WERI-Rb-1 (cell line): ENCODE results near the gene ETFA.

Source experiments
- DNase-seq: peaks from one replicate; pipeline ENCODE4 v3.0.0-alpha.2; 2020
- H3K27ac ChIP-seq: fragments of 250-450 bp; sonication (Bioruptor Pico); 2 replicates; pipeline ENCODE4 v1.5.1; 2020; ENCODE audit warnings: mild to moderate bottlenecking, moderate library complexity
- H3K27me3 ChIP-seq: fragments of 250-450 bp; sonication (Bioruptor Pico); 2 replicates; pipeline ENCODE4 v1.5.1; 2021; ENCODE audit warnings: mild to moderate bottlenecking, low read depth, moderate library complexity; ENCODE audit not compliant: insufficient read depth, severe bottlenecking
- H3K36me3 ChIP-seq: fragments of 250-450 bp; sonication (Bioruptor Pico); 2 replicates; pipeline ENCODE4 v1.5.1; 2020; ENCODE audit warnings: mild to moderate bottlenecking, moderate library complexity
- H3K4me3 ChIP-seq: 2 replicates; pipeline ENCODE4 v1.5.1; 2011; ENCODE audit warnings: low read depth, mild to moderate bottlenecking, control low read depth, low read length
- H3K9me3 ChIP-seq: fragments of 250-450 bp; sonication (Bioruptor Pico); 2 replicates; pipeline ENCODE4 v1.5.1; 2021; ENCODE audit warnings: mild to moderate bottlenecking, moderate library complexity; ENCODE audit not compliant: severe bottlenecking
- TF ChIP-seq, protein P1 (sequence below): IDR thresholded peaks from 2 replicates; pipeline ENCODE4 v1.5.1; 2011; ENCODE audit warnings: low read depth, mild to moderate bottlenecking, control low read depth, inconsistent platforms, low read length

ETFA gene

DNA sequence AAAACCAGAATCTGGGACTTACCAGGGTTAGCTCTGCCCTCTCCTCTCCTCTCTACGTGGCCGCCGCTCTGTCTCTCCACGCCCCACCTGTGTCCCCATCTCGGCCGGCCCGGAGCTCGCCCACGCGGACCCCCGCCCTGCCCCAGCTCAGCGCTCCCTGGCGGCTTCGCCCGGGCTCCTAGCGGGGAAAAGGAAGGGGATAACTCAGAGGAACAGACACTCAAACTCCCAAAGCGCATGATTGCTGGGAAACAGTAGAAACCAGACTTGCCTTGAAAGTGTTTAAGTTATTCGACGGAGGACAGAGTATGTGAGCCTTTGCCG lies 30.8 kb upstream of the ETFA start:
- TF ChIP-seq, protein P1, sequence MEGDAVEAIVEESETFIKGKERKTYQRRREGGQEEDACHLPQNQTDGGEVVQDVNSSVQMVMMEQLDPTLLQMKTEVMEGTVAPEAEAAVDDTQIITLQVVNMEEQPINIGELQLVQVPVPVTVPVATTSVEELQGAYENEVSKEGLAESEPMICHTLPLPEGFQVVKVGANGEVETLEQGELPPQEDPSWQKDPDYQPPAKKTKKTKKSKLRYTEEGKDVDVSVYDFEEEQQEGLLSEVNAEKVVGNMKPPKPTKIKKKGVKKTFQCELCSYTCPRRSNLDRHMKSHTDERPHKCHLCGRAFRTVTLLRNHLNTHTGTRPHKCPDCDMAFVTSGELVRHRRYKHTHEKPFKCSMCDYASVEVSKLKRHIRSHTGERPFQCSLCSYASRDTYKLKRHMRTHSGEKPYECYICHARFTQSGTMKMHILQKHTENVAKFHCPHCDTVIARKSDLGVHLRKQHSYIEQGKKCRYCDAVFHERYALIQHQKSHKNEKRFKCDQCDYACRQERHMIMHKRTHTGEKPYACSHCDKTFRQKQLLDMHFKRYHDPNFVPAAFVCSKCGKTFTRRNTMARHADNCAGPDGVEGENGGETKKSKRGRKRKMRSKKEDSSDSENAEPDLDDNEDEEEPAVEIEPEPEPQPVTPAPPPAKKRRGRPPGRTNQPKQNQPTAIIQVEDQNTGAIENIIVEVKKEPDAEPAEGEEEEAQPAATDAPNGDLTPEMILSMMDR: no peak
- Histone ChIP-seq H3K27ac (peak overlapping the region; percentile 97), H3K27me3 (no peaks in the 10 kb centered on the region), H3K36me3 (peaks cover 90% of the 10 kb centered on the region), H3K9me3 (no peaks in the 10 kb centered on the region), H3K4me3 (peak overlapping the region; percentile 96)
- DNase-seq: peak; percentile 32

DNA sequence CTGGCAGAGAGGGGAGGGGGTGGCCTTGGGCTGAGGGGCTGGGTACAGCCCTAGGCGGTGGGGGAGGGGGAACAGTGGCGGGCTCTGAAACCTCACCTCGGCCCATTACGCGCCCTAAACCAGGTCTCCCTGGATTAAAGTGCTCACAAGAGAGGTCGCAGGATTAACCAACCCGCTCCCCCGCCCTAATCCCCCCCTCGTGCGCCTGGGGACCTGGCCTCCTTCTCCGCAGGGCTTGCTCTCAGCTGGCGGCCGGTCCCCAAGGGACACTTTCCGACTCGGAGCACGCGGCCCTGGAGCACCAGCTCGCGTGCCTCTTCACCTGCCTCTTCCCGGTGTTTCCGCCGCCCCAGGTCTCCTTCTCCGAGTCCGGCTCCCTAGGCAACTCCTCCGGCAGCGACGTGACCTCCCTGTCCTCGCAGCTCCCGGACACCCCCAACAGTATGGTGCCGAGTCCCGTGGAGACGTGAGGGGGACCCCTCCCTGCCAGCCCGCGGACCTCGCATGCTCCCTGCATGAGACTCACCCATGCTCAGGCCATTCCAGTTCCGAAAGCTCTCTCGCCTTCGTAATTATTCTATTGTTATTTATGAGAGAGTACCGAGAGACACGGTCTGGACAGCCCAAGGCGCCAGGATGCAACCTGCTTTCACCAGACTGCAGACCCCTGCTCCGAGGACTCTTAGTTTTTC lies 30.2 kb upstream of the ETFA start:
- Histone ChIP-seq H3K27me3 (no peaks in the 10 kb centered on the region), H3K9me3 (no peaks in the 10 kb centered on the region), H3K27ac (peak overlapping the region; percentile 97), H3K36me3 (peaks cover 85% of the 10 kb centered on the region), H3K4me3 (peak overlapping the region; percentile 96)
- DNase-seq: peak; percentile 99
- TF ChIP-seq, protein P1: no peak

DNA sequence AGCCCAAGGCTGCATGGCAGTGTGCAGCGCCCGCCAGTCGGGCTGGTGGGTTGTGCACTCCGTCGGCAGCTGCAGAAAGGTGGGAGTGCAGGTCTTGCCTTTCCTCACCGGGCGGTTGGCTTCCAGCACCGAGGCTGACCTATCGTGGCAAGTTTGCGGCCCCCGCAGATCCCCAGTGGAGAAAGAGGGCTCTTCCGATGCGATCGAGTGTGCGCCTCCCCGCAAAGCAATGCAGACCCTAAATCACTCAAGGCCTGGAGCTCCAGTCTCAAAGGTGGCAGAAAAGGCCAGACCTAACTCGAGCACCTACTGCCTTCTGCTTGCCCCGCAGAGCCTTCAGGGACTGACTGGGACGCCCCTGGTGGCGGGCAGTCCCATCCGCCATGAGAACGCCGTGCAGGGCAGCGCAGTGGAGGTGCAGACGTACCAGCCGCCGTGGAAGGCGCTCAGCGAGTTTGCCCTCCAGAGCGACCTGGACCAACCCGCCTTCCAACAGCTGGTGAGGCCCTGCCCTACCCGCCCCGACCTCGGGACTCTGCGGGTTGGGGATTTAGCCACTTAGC lies 29.6 kb upstream of the ETFA start:
- DNase-seq: no peak
- Histone ChIP-seq H3K36me3 (peaks cover 79% of the 10 kb centered on the region), H3K4me3 (peak overlapping the region; percentile 96), H3K9me3 (no peaks in the 10 kb centered on the region), H3K27ac (peak overlapping the region; percentile 97), H3K27me3 (no peaks in the 10 kb centered on the region)
- TF ChIP-seq, protein P1: peak; percentile 55; the same call in 1 of the 2 replicates

DNA sequence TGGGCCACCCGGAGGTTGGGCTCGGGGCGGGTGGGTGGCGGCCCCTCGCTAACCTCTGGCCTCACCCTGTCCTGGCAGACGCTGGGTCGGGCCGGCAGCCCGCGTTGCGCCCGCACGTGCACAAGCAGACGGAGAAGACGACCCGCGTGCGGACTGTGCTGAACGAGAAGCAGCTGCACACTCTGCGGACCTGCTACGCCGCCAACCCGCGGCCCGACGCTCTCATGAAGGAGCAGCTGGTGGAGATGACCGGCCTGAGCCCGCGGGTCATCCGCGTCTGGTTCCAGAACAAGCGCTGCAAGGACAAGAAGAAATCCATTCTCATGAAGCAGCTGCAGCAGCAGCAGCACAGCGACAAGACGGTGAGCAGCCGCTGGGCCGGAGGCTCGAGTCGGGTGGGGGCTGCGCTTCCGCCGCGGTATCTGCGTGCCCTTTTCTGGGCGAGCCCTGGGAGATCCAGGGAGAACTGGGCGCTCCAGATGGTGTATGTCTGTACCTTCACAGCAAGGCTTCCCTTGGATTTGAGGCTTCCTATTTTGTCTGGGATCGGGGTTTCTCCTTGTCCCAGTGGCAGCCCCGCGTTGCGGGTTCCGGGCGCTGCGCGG lies 29.0 kb upstream of the ETFA start:
- H3K9me3 ChIP-seq: no peaks in the 10 kb centered on the region
- peak overlapping the region; percentile 96 for H3K4me3 ChIP-seq
- TF ChIP-seq, protein P1: no peak
- DNase-seq: peak; percentile 30
- peaks cover 77% of the 10 kb centered on the region for H3K36me3 ChIP-seq
- no peaks in the 10 kb centered on the region for H3K27me3 ChIP-seq
- H3K27ac ChIP-seq: peak overlapping the region; percentile 97

DNA sequence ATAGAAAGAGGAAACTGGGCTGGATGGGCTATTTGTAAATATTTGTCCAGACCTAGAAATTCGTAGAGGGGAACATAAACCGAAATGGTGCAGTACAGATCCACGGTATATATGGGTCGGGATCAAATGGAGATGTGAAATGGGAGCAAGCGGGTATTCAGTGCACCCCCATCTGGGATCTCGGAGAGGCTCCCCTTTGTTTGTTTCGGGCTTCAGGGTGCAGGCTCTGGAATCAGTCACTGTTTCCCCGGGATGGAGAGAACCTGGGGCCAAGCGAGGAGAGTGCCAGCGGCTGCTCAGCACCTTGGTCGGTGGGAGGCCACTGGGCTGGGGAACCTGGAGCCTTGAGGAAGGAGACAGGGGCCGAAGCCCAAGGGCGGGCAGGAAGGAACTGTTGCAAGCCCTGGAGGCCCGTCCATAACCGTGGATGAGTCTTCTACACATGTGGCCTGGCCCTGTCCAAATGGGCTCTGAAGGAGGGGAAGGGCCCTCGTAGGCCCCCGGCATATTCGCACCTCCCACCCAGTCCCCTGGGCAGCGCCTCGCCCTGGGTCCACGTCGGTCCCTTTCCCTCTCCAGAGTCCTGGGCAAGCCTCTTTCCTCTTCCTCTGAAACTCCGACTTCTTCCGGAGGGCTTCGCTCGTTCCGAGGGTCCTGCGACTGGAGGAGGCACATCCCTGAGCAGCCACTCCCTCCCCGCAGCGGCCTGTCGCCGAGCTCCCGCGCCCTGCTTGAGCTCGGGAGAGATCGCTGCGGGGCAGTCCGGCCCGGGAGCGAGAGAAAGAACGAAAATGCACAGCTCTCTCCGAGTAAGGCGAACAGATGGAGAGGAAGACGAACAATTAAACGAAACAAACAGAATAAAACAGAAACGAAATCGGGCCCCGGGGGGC lies 28.3 kb upstream of the ETFA start:
- TF ChIP-seq, protein P1: no peak
- no peaks in the 10 kb centered on the region for H3K27me3 ChIP-seq
- peak; percentile 34 for DNase-seq
- peak overlapping the region; percentile 97 for H3K27ac ChIP-seq
- peak overlapping the region; percentile 96 for H3K4me3 ChIP-seq
- H3K36me3 ChIP-seq: peaks cover 70% of the 10 kb centered on the region
- no peaks in the 10 kb centered on the region for H3K9me3 ChIP-seq
